Sigmoid colon (tissue), 7 donors: ENCODE results near the gene CEP295NL. TPM values are rescaled to one million over a fixed set of nuclear protein-coding genes. Genes with fewer than 3 reads are reported as not detected.
"Not testable (repeated sequence)": the region's sequence is repeated elsewhere in the genome, so short reads cannot be mapped to it uniquely, and the experiment has no call there.

Experiments
- DNase-seq: peaks from one replicate; pipeline ENCODE4 v3.0.0-alpha.2; 2019
- H3K27ac ChIP-seq, 4 donors: fragments of 200-600 bp; sonication (generic); one replicate each; pipeline ENCODE4 v1.5.1; 2016 to 2019; ENCODE audit warnings: mild to moderate bottlenecking in 1 of 4
- H3K27me3 ChIP-seq, 3 donors: fragments of 200-600 bp; sonication (generic); one replicate each; pipeline ENCODE4 v1.5.1; 2019; ENCODE audit warnings: mild to moderate bottlenecking in 1 of 3
- H3K36me3 ChIP-seq, 4 donors: fragments of 200-600 bp; sonication (generic); one replicate each; pipeline ENCODE4 v1.5.1; 2016 to 2019
- H3K4me1 ChIP-seq, 4 donors: fragments of 200-600 bp; sonication (generic); one replicate each; pipeline ENCODE4 v1.5.1; 2017 to 2019
- H3K4me3 ChIP-seq, 4 donors: fragments of 200-600 bp; sonication (generic); one replicate each; pipeline ENCODE4 v1.5.1; 2017 to 2019; ENCODE audit warnings: mild to moderate bottlenecking in 2 of 4, moderate library complexity in 1 of 4
- H3K9me3 ChIP-seq, 4 donors: fragments of 200-600 bp in 3 of 4; sonication (generic) in 3 of 4; one replicate each; pipeline versions ENCODE4 v1.5.1 to v1.6.1; 2013 to 2019
- EP300 ChIP-seq, 4 donors: sonication (generic); formaldehyde crosslinking; IDR thresholded peaks; one replicate each; pipeline ENCODE4 v1.6.1; 2017; ENCODE audit warnings: antibody characterized with exemption in 4 of 4
- POLR2A ChIP-seq, 2 donors: fragments of 450-650 bp; IDR thresholded peaks; one replicate each; pipeline ENCODE4 v1.6.1; 2016; ENCODE audit warnings: antibody characterized with exemption in 2 of 2, mild to moderate bottlenecking in 2 of 2, moderate library complexity in 2 of 2
- POLR2AphosphoS5 ChIP-seq, 4 donors: sonication (generic); formaldehyde crosslinking; IDR thresholded peaks; one replicate each; pipeline ENCODE4 v1.6.1; 2017; ENCODE audit warnings: antibody characterized with exemption in 4 of 4
- WGBS, 2 donors: extraction: QIAGEN DNeasy Blood & Tissue Kit; methylation state at CpG; one replicate each; pipeline ENCODE4 v1.1.7; 2013; 5-methylcytosine and 5-hydroxymethylcytosine counted together
- intact Hi-C: fragments of 100-400 bp; cut with DNase I; formaldehyde crosslinking; loops from one replicate; pipeline ENCODE4 v1.15.1; 2023
- polyA plus RNA-seq, 3 donors: library from polyadenylated mRNA; stranded (reverse); fragments of 200-250 nt; gene quantifications; one replicate each; pipeline ENCODE4 v1.2.3, GENCODE V29; 2013
- total RNA-seq, 4 donors: library from RNA; depleted of rRNA; stranded (reverse); fragments of >200 nt; gene quantifications; one replicate each; pipeline ENCODE4 v1.1.0, GENCODE V29; 2016
- TF ChIP-seq, protein P1 (sequence below), 4 experiments: fragments of 450-650 bp in 3 of 4; fragments of 200-600 bp in 1 of 4; IDR thresholded peaks; one replicate each; pipeline ENCODE4 v1.5.1; 2016 to 2019; ENCODE audit warnings: antibody characterized with exemption in 4 of 4, mild to moderate bottlenecking in 3 of 4, moderate library complexity in 2 of 4
- donor health status: healthy with polysubstance abuse.
- donor health status: Bipolar disorder and iron deficiency.
- donor health status: healthy.

Gene CEP295NL
- total and polyA plus RNA-seq, 7 donors, result 0.89 to 13.8 (median 1.8) TPM; not detected in 2

DNA sequence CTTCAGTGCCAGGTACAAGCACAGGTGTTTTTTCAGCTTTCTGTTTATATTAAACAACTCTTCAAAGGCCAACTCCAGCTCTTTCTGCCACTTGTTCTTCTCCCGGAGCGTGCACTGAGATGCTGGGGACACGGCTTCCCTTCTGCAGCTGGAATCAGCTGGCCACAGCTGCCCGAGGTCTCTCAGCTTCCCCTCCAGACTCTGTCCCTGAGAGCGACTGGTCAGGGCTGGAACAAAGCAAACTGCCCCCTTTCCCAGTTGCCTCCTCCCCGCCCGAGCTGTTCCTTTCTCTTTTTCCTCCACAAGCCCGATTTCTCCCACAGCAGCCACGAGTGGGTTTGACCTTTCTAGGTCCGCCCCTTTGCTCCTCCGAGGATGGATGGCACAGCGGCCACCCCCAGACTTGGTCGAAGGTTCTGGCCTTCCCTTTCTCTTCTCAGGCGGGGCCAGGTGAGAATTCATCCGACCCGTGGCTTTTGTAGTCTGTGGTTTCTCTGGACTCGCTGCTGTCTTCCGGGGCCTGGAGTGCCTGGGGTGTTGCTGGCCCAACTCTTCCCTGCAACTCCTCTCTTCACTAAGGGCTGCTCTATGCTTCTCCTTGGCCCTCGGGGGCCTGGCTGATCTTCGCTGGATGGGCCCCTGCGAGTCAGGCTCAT is 11.5 kb downstream of the CEP295NL start:
- no peaks in the 10 kb centered on the region for H3K9me3 ChIP-seq
- H3K4me3 ChIP-seq, result no peak overlapping the region
- DNase-seq, result no peak
- H3K36me3 ChIP-seq, result peaks cover 0 to 8% (median 0%) of the 10 kb centered on the region in 4 donors
- TF ChIP-seq EP300 (IDR thresholded peaks at IDR 0.05), result no peak
- peak overlapping the region; percentile 39 to 58 (median 47) for H3K27ac ChIP-seq
- peaks cover 0 to 91% (median 84%) of the 10 kb centered on the region in 4 donors for H3K4me1 ChIP-seq
- intact Hi-C loops, result no loop called here
- WGBS, 2 donors, result 80 to 83% methylated on average over 21 of the region's 21 CpGs
- no peaks in the 10 kb centered on the region for H3K27me3 ChIP-seq

DNA sequence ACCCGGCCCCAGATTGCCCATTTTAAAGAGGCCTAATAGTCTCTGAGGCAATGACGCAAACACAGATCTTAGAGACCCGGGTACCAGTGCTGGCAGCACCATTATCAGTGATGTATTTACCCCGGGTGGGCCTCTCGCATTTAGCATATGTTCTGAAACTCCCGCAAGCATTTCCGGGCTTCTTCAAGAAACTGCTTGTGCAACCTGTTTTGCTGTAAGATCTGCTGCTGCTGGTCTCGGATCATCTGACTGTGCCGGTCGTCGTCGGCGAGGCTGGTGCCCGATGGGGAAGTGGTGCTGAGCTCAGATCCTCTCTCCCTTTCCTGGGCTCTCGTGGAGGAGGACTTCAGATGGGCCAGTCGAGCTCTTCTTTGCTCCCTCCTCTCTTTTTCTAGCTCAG is 12.5 kb downstream of the CEP295NL start:
- peak in 2 of 4 donors; percentile 38 to 39 for TF ChIP-seq POLR2AphosphoS5 (IDR thresholded peaks at IDR 0.05)
- TF ChIP-seq, protein P1, sequence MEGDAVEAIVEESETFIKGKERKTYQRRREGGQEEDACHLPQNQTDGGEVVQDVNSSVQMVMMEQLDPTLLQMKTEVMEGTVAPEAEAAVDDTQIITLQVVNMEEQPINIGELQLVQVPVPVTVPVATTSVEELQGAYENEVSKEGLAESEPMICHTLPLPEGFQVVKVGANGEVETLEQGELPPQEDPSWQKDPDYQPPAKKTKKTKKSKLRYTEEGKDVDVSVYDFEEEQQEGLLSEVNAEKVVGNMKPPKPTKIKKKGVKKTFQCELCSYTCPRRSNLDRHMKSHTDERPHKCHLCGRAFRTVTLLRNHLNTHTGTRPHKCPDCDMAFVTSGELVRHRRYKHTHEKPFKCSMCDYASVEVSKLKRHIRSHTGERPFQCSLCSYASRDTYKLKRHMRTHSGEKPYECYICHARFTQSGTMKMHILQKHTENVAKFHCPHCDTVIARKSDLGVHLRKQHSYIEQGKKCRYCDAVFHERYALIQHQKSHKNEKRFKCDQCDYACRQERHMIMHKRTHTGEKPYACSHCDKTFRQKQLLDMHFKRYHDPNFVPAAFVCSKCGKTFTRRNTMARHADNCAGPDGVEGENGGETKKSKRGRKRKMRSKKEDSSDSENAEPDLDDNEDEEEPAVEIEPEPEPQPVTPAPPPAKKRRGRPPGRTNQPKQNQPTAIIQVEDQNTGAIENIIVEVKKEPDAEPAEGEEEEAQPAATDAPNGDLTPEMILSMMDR (IDR thresholded peaks at IDR 0.05), result no peak
- peaks cover 0 to 8% (median 0%) of the 10 kb centered on the region in 4 donors for H3K36me3 ChIP-seq
- intact Hi-C loops, result no loop called here
- H3K27me3 ChIP-seq, result no peaks in the 10 kb centered on the region
- H3K9me3 ChIP-seq, result no peaks in the 10 kb centered on the region
- peak overlapping the region; percentile 39 to 58 (median 47) for H3K27ac ChIP-seq
- peaks cover 0 to 91% (median 84%) of the 10 kb centered on the region in 4 donors for H3K4me1 ChIP-seq
- DNase-seq, result peak; percentile 80
- 65 to 80% methylated on average over 16 of the region's 16 CpGs for WGBS, 2 donors
- H3K4me3 ChIP-seq, result no peak overlapping the region

DNA sequence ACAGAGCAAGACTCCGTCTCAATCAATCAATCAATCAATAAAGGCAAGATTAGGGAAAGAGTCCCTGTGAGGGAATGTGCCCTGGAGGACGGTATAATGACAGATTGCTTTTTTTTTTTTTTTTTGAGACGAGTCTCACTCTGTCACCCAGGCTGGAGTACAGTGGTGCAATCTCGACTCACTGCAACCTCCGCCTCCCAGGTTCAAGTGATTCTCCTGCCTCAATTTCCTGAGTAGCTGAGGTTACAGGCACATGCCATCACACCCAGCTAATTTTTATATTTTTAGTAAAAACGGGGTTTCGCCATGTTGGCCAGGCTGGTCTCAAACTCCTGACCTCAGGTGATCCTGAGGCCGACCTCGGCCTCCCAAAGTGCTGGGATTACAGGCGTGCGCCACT is 12.9 kb downstream of the CEP295NL start:
- Histone ChIP-seq H3K27ac (peak overlapping the region; percentile 17 to 58 (median 26)), H3K4me1 (peaks cover 0 to 91% (median 84%) of the 10 kb centered on the region in 4 donors)
- WGBS, 2 donors, result 80 to 90% methylated on average over 11 of the region's 11 CpGs
- intact Hi-C loops, H3K36me3 ChIP-seq, H3K27me3 ChIP-seq, H3K4me3 ChIP-seq, H3K9me3 ChIP-seq, DNase-seq: not testable (repeated sequence)

DNA sequence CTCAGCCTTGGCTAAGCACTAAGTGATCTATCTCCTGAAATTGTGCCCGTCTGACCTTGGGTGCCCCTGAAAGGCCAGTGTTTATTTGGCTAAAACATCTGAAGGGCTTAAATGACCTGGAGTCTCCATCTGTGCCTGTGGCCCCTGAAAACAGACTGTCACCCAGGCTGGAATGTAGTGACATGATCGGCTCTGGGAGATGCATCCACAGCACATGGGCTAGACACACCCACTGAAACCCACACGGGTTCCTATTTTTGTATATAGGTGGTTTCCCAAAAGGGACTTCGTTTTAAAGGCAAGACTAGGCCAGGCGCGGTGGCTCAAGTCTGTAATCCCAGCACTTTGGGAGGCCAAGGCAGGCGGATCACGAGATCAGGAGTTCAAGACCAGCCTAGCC is 13.5 kb downstream of the CEP295NL start:
- no peak for DNase-seq
- 56 to 79% methylated on average over 8 of the region's 8 CpGs for WGBS, 2 donors
- Histone ChIP-seq H3K4me3 (no peak overlapping the region), H3K27me3 (no peaks in the 10 kb centered on the region), H3K4me1 (peaks cover 0 to 91% (median 84%) of the 10 kb centered on the region in 4 donors), H3K9me3 (no peaks in the 10 kb centered on the region), H3K27ac (peak overlapping the region; percentile 17 to 58 (median 26)), H3K36me3 (peaks cover 0 to 8% (median 0%) of the 10 kb centered on the region in 4 donors)
- no peak for TF ChIP-seq EP300 (IDR thresholded peaks at IDR 0.05)
- no peak for TF ChIP-seq POLR2AphosphoS5 (IDR thresholded peaks at IDR 0.05)
- no peak for TF ChIP-seq POLR2A (IDR thresholded peaks at IDR 0.05)
- intact Hi-C loops, result no loop called here

DNA sequence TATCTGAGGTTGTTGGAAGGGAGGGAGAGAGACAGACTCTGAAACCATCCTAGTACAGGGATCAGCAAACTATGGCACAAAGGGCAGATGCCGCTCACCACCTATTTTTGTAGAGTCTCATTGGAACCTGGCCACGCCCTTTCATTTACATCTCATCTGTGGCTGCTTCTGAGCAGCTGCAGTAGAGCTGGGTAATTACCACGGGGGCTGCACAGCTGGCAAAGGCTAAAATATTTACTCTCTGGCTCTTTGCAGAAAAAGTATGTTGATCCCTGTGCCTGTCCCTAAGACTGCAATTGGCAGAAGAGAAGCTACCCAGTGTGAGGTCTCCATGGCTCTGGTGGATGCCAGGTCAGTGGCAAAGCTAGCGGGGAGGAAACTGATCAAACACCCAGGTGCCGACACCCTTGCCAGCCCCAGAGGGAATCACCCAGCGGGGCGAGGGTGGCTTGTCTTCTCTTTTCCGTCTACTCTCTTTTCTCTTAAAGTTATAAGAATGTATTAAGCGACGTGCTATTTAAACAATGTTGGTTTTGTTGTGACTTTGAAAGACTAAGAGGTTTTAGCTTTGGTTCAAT is 14.0 kb downstream of the CEP295NL start:
- Histone ChIP-seq H3K4me1 (peaks cover 0 to 91% (median 84%) of the 10 kb centered on the region in 4 donors), H3K27ac (peak overlapping the region; percentile 17 to 58 (median 26))
- 59 to 68% methylated on average over 10 of the region's 10 CpGs for WGBS, 2 donors

DNA sequence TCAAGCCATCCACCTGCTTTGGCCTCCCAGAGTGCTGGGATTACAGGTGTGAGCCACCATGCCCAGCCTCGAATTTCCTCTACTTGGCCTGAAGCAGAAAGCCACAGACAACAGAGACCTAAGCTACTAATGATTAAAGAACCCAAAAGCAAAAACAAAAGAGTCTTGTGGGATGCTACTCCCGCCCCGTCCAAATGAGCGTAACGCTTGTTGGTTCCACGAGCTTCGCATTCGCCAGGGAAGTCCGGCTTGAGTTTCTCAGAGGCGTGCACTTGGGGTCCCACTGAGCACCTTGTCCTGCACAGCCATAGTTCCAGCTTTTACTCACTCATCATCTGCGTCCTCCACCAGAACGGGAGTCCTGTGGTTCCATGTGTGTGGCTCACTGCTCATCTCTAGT is 16.0 kb downstream of the CEP295NL start:
- H3K36me3 ChIP-seq, result peaks cover 0 to 8% (median 0%) of the 10 kb centered on the region in 4 donors
- peaks cover 0 to 91% (median 85%) of the 10 kb centered on the region in 4 donors for H3K4me1 ChIP-seq
- H3K27me3 ChIP-seq, result no peaks in the 10 kb centered on the region
- 93 to 94% methylated on average over 12 of the region's 12 CpGs for WGBS, 2 donors
- no peak overlapping the region for H3K4me3 ChIP-seq
- DNase-seq, result no peak
- TF ChIP-seq POLR2A (IDR thresholded peaks at IDR 0.05) (no peak), POLR2AphosphoS5 (IDR thresholded peaks at IDR 0.05) (no peak), EP300 (IDR thresholded peaks at IDR 0.05) (no peak)
- TF ChIP-seq, protein P1 (IDR thresholded peaks at IDR 0.05), result no peak
- intact Hi-C loops, result no loop called here
- peak overlapping the region in 1 of 4 donors; percentile 88 for H3K27ac ChIP-seq
- no peaks in the 10 kb centered on the region for H3K9me3 ChIP-seq

More for the DNA sequence above, 14.0 kb downstream of the CEP295NL start:
- Histone ChIP-seq H3K27me3 (no peaks in the 10 kb centered on the region), H3K4me3 (no peak overlapping the region), H3K9me3 (no peaks in the 10 kb centered on the region), H3K36me3 (peaks cover 0 to 8% (median 0%) of the 10 kb centered on the region in 4 donors)
- DNase-seq, result no peak
- TF ChIP-seq POLR2A (IDR thresholded peaks at IDR 0.05) (no peak), POLR2AphosphoS5 (IDR thresholded peaks at IDR 0.05) (no peak), EP300 (IDR thresholded peaks at IDR 0.05) (no peak)
- TF ChIP-seq, protein P1 (IDR thresholded peaks at IDR 0.05), result no peak
- intact Hi-C loops, result no loop called here
